ENCODE data around the gene GPC2. TPM values are rescaled to one million over a fixed set of nuclear protein-coding genes. Genes with fewer than 3 reads are reported as not detected.

The GPC2 gene
- total RNA-seq, 2 experiments from 2014 or later, result 2.3 to 2.8 TPM

GRCh38 chr7:100176096-100177044, 811 bp downstream of the GPC2 start:
- ChIA-PET POLR2A (interaction anchor here (1.0 kb wide), 2 partner anchors 8 to 253 kb away, joined by 3 to 4 read pairs; partner anchors contain the start of genes GAL3ST4 and ZCWPW1), CTCF (interaction anchor here (0.5 to 1.7 kb wide), 3 partner anchors 41 to 231 kb away, joined by 3 to 5 read pairs (median 3); no protein-coding TSS in a partner anchor)

GRCh38 chr7:100175296-100175935, 1.8 kb downstream of the GPC2 start:
- ChIA-PET POLR2A (no interaction called here), CTCF (interaction anchor here (0.6 kb wide), 1 partner anchor 266 kb away, joined by 3 read pairs; no protein-coding TSS in a partner anchor)

- CTCF ChIA-PET, result no interaction called here
- POLR2A ChIA-PET, result no interaction called here
Measured at GRCh38 chr7:100174582-100174981, 2.6 kb downstream of the GPC2 start.

- ChIA-PET CTCF (no interaction called here), POLR2A (no interaction called here)
Measured at GRCh38 chr7:100173806-100174495, 3.2 kb downstream of the GPC2 start.

- POLR2A ChIA-PET, result no interaction called here
- CTCF ChIA-PET, result interaction anchor here (1.0 kb wide), 1 partner anchor 49 kb away, joined by 4 read pairs; no protein-coding TSS in a partner anchor
Measured at GRCh38 chr7:100171840-100172239, 5.3 kb downstream of the GPC2 start.

- ChIA-PET POLR2A (interaction anchor here (0.5 kb wide), 1 partner anchor 194 kb away, joined by 6 read pairs; no protein-coding TSS in a partner anchor), CTCF (interaction anchor here (0.6 to 1.0 kb wide), 2 partner anchors 50 to 208 kb away, joined by 3 to 4 read pairs; no protein-coding TSS in a partner anchor)
Measured at GRCh38 chr7:100171087-100171681, 6.0 kb downstream of the GPC2 start.

GRCh38 chr7:100170101-100170897, 6.9 kb downstream of the GPC2 start:
- CTCF ChIA-PET, result no interaction called here
- POLR2A ChIA-PET, result interaction anchor here (0.6 kb wide), 1 partner anchor 30 kb away, joined by 4 read pairs; no protein-coding TSS in a partner anchor

- POLR2A ChIA-PET, result interaction anchor here (1.3 kb wide), 1 partner anchor 8 kb away, joined by 4 read pairs; the partner anchor contains the start of genes GPC2 and STAG3
- CTCF ChIA-PET, result no interaction called here
Measured at GRCh38 chr7:100169147-100169850, 7.9 kb downstream of the GPC2 start.

- ChIA-PET POLR2A (interaction anchor here (1.3 kb wide), 1 partner anchor 9 kb away, joined by 4 read pairs; the partner anchor contains the start of genes GPC2 and STAG3), CTCF (interaction anchor here (1.0 to 1.8 kb wide), 2 partner anchors 9 to 10 kb away, joined by 4 to 5 read pairs; partner anchors contain the start of genes GPC2, STAG3 and TRAPPC14)
Measured at GRCh38 chr7:100167912-100168323, 9.3 kb downstream of the GPC2 start.

- POLR2A ChIA-PET, result no interaction called here
- CTCF ChIA-PET, result interaction anchor here (0.7 to 1.8 kb wide), 7 partner anchors 9 to 241 kb away, joined by 3 to 5 read pairs (median 3); partner anchors contain the start of genes GPC2, STAG3 and TRAPPC14
Measured at GRCh38 chr7:100166970-100167911, 9.9 kb downstream of the GPC2 start.

- POLR2A ChIA-PET, result no interaction called here
- CTCF ChIA-PET, result interaction anchor here (0.6 to 1.8 kb wide), 7 partner anchors 8 to 241 kb away, joined by 3 to 5 read pairs (median 3); partner anchors contain the start of gene TRAPPC14
Measured at GRCh38 chr7:100166317-100166940, 10.8 kb downstream of the GPC2 start.

GRCh38 chr7:100163871-100164270, 13.3 kb downstream of the GPC2 start:
- ChIA-PET CTCF (interaction anchor here (1.1 kb wide), 1 partner anchor 15 kb away, joined by 5 read pairs; the partner anchor contains the start of gene LAMTOR4), POLR2A (no interaction called here)

- CTCF ChIA-PET, result interaction anchor here (0.7 to 1.1 kb wide), 2 partner anchors 14 to 183 kb away, joined by 4 to 5 read pairs; partner anchors contain the start of gene LAMTOR4
- POLR2A ChIA-PET, result no interaction called here
Measured at GRCh38 chr7:100163006-100163531, 14.1 kb downstream of the GPC2 start.

- CTCF ChIA-PET, result no interaction called here
- POLR2A ChIA-PET, result no interaction called here
Measured at GRCh38 chr7:100160067-100160466, 17.1 kb downstream of the GPC2 start.

GRCh38 chr7:100159099-100159623, 18.0 kb downstream of the GPC2 start:
- CTCF ChIA-PET, result interaction anchor here (0.6 to 1.9 kb wide), 2 partner anchors 8 to 74 kb away, joined by 4 to 5 read pairs; partner anchors contain the start of gene GAL3ST4
- POLR2A ChIA-PET, result no interaction called here

All from activated CD8-positive, alpha-beta memory T cell treated with anti-CD3 and anti-CD28 coated beads for 36 hours (primary cell).